HG03469 (cell line): ENCODE results near the gene CCDC30.

Experiments used
- ATAC-seq: cut with Tn5 transposase; IDR thresholded peaks from one replicate; pipeline ENCODE4 v1.9.1; 2021; ENCODE audit warnings: mild to moderate bottlenecking, moderate library complexity, moderate number of reproducible peaks; ENCODE audit not compliant: unreplicated experiment

The CCDC30 gene

DNA sequence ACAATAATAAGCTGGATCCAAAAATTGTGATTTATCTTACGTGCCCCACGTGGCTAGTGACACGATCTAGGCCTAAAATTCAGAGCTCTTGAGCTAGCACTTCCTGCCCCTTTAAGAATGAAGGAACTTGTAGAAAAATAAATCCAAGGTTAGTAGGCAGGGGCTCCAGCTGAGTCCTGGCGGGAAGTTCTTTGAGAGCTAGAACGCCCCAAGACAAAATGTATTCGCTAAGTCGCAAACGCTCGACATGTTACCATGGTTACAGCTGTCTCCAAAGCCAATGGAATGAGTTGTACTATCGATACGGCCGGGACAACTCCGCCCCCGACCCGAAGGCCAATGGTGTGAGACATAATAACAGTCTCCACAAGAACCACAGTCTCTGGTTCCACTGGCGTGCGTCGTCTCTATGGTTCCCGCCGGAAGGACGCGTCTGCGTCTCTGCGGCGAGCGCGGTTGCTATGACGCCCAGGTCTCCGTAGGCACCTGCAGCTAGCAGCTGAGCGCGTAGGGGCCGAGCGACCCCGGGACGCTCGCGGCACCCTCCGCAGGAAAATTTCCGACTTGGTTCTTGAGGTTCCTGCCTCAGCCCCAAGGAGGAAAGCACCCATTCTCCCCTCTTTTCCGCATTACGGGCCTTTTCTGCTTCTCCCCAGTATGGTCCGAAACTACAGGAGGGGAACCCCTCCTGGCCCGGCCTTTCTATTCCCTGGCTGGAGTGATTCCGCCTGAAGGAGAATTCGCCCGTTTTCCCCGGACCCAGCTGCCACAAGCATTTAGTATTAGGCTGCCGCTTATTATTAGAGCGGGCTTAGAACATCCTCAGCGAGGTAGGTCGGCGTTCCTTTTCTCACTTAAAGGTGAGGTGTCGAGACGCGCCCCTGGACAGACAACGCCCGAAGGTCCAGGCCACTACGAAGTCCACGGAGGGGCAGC lies at the start of gene CCDC30:
Gene CCDC30, plus strand, starts transcription at position 459 of the 936 bp plus-strand sequence. CDS start 17,266 bp downstream, outside the sequence.
- ATAC-seq = peak; percentile 93

DNA sequence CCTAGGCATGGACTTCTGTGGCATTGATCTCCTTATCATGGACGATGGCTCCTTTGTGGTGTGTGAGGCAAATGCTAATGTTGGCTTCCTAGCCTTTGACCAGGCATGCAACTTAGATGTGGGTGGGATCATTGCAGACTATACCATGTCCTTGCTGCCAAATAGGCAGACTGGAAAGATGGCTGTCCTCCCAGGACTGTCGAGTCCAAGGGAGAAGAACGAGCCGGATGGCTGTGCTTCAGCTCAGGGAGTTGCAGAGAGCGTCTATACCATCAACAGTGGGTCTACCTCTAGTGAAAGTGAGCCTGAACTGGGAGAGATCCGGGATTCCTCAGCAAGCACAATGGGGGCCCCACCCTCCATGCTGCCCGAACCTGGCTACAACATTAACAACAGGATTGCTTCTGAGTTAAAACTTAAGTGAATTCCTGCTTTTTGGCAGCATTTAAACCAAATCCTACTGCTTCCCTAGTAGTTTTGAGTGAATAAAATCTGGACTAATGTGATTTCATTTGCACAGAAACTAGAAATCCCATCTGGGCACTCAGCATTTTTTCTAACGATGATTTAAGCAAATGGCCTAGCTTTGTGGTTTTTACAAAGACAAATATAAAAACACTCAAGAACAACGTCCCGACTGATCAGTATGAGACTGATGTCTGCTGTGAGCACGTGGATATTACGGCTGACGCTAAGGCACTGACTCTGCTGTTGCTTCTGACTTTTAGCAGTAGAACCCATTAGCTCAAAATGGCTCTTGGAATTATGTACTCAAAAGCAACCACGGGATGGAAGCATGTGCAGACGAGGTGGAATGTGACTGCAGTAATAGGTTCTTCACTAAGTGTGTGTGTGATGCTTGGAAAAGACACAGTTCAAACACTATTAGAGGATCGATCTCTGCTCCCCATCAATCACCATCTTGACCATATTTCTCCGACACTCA lies 48.3 kb upstream of the CCDC30 start:
- no peak for ATAC-seq

DNA sequence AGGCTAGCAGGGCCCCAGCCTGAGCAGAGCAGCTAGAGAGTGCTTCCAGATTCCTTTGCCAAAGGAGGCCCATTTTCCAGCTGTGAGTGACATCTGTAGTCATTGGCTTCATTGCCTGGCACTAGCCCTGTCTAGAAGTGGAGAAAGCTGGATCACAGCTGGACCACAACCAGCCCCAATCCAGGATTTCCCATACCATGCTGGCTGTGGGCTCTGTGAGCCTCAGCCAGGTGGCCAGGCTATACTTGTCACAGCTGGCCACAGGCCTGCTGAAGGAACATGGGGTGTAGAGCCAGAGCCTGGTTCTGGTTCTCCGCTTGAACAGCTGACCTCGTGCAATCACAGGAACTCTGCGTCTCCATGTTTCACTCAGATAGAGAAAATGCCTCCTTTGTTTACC lies 45.9 kb upstream of the CCDC30 start:
- ATAC-seq = no peak

DNA sequence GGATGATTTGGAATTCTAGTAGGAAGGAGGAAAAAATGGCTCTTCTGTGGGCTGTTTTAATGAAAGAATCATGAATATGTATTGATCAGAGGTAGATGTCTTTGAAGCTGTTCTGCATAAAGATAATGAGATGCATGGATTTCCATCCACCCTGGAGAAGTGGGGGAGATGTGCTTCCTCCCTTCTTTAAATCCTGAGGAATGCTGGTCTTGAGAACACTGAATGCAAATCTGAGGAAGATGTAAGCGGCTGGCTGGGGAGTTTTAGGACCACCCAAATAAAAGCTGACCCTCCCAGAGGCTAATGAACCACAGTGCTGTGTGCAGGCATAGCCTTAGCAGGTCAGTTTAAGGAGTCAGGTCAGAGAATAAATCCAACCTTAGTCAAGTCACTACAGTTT lies 44.6 kb upstream of the CCDC30 start:
- ATAC-seq = no peak

DNA sequence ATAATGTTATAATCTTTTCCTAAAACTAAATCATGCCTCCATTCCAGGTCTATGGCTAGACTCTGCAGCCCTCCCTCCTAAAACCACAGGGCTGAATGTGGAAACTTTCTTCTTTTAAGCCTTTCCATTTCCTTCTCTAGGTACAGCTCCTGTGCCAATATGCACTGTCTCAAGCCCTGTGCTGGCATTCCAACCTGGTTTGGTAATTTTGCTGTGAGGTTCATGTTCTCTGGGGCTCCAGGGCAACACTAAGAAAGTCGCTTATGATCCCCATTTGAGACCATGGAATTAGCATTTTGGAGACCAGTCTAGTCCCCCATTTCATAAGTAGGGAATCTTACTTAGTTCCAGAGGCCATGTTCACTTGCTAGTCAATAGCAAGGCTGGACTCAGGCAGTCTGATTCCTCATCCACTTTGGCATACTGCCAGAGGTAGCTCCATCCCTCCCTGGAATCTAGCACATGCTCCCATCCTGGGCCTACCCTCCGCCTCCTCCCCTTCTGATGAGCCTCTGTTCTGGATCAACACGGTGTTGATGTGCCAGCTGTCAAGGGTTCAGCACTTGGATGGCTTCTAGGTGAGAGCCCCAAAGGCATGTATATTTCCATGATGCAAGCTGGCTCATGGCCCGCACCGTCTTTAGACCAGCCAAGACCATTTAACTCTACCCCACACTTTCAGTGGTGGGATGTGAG lies 43.8 kb upstream of the CCDC30 start:
- ATAC-seq = no peak

DNA sequence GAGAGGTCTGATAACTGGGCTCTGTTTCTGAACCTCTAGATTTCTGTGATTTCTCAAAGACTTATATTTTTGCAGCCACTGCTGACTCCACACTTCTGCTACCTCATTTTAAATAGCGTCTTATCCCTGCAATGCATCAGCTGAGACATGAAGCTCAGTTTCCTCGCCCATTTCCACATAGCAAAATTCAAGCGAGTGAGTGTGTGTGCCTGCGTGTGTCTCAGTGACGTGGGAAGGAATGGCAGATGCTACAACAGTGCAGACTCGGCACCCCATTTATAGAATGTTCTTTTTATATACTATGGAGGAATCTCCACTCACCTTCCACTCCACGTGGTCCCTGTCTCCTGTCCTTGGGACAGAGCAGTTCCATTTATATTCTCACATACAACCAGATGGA lies 43.0 kb upstream of the CCDC30 start:
- no peak for ATAC-seq

DNA sequence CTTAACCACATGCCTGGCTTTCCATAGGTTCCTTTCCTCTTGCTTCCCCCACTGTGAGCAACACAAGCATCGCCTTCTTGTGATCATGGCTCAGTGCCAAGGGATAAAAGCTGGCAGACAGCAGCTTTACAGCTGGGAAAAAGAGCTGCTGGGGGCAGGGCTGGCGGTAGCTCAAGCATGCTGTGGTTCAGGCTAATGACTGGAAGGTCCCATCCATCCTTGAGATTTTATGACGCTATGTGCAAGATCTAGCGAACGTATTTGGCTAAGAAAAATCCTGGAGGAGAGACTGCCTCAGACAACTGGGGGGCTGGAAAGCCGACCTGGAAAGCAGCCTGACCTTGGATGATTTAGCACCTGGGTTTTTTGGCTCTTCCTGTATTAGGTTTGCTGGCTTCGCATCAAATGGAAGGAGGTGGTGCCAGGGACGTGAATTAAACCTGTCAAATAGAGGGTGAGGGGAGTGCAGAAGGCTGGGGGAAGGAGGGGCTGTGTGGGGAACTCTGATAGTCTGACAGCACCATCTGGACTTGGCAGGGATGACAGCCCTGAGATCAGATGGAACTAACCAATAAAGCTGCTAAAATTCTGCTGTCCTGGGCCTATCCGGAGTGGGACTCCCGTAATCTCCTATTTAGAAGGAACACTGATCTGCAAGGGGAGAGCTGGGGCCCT lies 42.0 kb upstream of the CCDC30 start:
- no peak for ATAC-seq

DNA sequence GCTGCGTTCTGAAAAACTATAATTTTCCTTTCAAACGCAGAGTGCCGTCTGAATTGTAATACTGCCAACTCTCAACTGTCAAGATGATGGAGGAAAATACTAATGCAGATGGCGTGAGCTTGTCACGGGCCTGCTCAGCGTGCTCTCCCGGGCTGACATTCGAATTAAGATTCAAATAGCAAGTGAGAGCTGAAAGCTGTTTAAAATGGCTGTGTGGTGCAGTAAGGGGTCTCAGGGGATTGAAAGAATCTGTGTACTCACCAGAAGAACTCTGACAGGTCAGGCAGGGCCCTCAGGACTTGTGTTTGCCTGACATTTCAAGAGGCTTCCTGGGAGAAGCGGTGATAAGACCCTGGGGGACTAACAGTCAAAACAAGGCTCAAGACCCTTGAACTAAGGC lies 40.3 kb upstream of the CCDC30 start:
- ATAC-seq = no peak

DNA sequence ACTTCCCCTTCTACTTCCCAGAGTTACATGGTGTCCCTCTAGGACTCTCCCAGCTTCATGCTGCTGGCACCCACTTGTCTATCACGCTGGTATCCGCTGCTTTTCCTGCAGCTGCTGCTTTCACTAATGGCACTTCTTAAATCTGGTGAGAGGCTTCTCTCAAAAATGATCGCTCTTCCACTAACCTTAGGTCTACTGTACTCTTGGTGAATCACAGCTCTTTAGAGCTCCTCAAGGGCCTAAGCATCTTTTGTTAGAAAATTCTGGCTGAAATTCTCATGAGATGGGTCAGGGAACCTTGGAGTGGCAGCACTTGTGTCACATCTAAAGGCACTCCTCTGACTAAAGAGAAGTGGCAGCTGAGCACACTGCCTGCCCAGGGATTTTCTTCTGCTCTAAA lies 39.4 kb upstream of the CCDC30 start:
- ATAC-seq = no peak

DNA sequence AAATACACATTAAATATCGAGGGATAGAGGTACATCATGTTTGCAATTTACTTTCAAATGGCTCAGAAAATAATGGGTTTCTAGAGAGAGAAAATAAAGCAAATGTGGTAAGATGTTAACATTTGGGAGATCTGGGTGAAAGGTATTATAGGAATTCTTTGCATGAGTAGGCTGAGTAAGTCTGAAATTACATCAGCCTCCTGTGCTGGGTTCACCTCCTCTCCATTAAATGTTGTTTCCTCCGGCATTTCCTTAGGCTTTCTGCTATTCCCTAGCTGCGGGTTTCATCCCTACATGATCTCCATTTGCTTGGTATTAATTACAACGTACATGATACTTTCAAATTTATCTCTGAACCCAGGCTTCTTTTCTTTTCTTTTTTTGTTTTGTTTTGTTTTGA lies 38.9 kb upstream of the CCDC30 start:
- no peak for ATAC-seq

DNA sequence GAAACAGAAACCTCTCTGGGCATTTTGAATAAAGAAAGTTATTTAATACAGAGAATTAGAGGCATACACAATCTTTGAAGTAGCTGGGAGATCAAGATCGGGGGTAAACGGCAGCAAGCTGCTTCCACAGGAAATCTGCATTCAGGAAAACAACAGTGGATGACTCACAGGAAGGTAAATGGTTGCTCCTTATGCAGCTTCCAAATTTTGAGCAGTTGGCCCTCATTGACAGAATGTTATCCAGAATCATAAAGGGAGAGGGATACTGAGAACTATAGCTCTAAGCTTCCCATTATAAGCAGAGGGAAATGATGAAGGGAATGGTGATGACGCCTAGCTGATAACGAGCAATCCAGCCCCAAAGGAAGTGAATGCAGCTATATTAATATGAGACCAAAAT lies 35.8 kb upstream of the CCDC30 start:
- ATAC-seq = no peak

DNA sequence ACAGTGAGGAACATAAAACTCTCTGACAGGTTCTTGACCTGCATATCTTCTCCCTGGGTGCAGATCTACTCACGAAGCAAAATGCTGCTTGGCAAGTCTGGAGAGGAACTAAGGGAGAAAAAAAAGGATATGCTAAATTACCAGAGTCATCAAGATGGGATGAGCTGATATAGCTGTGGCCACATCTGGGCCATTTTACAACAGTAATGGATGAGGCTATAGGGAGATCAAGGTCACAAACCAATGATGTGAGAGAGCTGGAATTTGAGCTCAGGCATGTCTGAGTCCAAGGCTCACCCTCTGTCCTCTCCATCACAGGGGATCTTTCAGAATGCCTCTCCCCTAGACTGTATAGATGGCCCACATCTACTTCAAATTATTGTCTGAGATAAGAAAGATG lies 33.5 kb upstream of the CCDC30 start:
- no peak for ATAC-seq

DNA sequence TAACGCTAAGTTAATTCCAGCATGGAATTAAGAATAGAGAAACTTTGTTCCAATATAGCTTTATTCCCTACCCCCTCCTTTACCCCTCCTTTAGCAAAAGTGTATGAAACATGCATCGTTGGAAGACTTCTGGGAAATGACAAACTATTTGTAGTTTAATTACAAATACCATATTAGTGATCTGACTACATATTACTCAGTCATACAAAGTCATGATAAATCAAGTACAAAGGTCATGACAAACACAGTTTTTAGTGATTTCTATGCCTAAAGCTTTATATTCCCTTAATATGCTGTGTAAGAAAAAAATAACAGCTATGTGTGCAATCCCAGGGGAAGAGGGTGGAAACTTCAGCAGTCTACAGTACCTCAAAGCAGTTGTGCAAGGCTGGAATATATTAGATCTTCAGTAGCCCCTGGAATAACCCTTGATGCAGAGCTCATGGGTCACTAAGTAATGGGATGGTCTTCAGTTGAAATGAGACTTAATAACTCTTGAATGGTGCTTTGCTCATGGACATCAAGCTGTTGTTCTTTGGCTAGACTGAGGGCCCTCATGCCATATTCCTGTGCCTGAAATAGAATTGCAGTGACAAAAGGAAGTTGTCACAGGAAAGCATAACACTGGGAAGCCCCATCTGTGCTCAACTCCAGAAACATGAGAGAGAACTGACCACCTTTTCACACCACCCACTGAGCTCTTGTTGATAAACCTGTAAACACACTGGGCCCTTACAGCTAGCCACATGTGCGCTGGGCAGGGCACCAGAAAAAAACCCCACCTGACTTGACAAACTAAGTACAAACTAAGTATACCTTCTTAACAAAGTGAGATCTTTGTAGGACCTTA lies 32.6 kb upstream of the CCDC30 start:
- ATAC-seq = no peak

DNA sequence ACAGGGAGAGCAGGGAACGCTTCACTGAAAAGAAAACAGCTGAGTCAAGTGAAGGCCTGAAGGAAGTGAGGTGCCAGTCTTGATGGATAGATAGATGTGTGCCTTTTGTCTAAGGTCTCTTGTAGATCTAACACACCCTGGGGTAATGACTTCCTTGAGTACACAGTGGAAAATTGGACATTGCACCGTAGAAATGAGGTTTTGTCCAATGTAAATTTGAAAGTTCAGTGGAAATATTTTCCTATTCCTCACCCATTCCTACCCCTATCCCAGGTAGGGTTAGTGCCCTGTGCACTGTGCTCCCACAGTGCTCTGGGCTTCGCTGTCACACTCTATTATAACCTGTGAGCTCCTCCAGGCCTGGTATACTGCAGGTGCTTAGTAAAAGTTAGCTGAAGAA lies 31.6 kb upstream of the CCDC30 start:
- no peak for ATAC-seq

DNA sequence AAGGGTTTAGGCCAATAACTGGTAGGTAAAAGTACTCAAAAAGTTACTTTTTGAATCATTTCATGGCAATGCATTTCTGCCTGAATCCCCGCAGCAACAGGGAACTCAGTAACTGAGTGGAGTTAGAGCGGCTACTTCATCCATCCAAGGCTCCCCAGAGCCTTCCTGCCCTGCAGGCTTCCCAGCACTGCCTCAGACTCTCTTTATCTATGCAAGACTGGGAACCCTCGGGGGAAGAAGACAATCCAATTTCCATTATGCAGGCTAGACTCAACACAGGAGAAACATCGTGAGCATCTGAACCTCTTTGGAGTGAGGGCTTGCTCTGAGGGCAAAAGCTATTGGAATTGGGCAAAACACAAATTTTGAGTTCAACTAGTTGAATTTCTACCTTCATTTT lies 30.4 kb upstream of the CCDC30 start:
- no peak for ATAC-seq

DNA sequence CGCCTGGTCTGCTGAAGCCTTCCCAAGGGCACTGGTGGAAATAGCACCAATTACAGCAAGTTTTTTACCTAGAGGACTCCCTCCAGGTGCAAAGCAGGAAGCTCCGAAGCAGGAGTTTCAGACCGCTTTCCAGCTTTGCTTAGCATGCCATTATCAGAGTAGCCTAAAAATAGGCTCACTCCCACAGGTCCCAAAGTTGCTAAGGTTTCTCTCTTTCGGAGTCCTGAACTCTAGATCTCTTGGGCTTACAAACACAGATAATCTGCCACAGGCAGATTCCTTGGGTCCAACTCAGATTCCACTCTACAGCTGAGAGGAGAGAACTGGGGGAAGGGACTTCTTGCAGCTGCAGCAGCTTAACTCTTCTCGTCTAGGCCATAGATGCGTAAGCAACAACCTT lies 29.7 kb upstream of the CCDC30 start:
- no peak for ATAC-seq

DNA sequence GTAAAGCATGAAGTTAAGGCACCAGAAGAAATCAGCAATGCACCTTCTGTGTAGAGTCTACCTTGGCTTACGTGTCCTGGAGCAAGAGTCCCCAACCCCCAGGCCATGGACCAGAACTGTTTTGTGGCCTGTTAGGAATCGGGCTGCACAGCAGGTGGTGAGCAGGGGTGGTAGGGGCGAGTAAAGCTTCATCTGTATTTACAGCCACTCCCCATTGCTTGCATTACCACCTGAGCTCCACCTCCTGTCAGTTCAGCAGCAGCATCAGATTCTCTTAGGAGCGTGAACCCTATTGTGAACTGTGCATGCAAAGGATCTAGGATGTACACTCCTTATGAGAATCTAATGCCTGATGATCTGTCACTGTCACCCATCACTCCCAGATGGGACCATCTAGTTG lies 28.7 kb upstream of the CCDC30 start:
- no peak for ATAC-seq

DNA sequence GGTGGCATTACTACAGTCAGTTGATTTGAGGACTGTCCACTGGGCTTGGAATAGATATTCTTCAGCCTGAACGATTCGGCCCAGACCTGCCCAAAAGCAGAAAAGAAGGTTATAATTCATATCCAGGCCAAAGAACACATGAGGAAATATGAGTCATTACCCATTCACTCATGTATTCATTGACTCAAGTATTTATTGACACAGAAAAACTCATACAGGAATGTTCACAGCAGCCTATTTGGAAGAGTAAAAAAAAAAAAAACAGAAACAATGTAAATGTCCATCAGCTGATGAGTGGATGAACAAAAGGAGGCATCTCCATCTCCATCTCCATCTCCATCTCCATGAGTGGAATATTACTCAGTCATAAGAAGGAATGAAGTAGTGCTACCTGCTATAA lies 23.1 kb upstream of the CCDC30 start:
- no peak for ATAC-seq

DNA sequence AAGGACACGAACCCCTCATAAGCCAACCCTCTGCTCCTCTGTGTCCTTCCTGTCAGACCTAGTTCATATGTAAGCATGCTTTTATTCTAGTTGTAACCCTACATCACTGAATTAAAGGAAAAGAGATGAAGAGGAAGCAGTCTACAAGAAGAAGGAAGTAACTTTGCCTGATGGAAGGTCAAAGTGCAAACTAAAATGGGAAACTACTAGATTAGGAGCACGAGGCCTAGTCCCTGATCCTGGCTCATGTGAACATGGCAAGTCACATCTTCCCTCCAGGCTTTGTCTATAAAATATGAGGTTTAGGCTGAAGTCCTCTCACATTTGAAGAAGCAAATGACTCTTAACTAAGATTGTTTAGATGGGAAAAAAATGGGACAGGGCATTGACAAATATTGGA lies 20.4 kb upstream of the CCDC30 start:
- no peak for ATAC-seq

DNA sequence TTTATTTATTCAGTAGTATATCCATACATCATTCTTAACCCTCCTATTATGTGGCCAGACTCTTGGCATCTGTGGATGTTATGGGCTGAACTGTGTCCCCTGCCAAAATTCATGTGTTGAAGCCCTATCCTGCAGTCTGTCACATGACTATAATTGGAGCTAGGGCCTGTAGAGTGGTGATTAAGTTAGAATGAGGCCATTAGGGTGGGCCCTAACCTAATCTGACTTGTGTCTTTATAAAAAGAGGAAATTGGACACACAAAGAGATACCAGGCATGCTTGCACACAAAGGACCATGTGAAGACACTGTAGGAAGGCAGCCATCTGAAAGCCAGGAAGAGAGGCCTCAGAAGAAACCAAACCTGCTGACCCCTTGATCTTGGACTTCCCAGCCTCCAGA lies 13.8 kb upstream of the CCDC30 start:
- no peak for ATAC-seq
